ENCODE results near the gene CRYBG1. TPM values are rescaled to one million over a fixed set of nuclear protein-coding genes. Genes with fewer than 3 reads are reported as not detected.
"Not testable (repeated sequence)": the region's sequence is repeated elsewhere in the genome, so short reads cannot be mapped to it uniquely, and the experiment has no call there.

The CRYBG1 gene
- polyA plus RNA-seq, 2 of the 4 experiments (the other 2 are of a cell fraction) = 0.31 to 0.37 TPM

DNA sequence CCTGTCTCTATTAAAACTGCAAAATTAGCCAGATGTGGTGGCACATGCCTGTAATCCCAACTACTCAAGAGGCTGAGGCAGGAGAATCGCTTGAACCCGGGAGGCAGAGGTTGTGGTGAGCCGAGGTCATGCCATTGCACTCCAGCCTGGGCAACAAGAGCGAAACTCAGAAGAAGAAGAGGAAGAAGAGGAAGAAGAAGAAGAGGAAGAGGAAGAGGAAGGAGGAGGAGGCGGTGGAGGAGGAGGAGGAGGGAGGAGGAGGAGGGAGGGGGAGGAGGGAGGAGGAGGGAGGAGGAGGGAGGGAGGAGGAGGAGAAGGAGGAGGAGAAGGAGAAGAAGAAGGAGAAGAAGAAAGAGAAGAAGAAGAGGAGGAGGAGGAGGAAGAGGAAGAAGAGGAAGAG lies 228.4 kb downstream of the CRYBG1 start:
- POLR2A ChIA-PET; FAIRE-seq; H3K27ac ChIP-seq; H3K9me3 ChIP-seq; ATAC-seq; H3K4me2 ChIP-seq; H3K4me3 ChIP-seq; DNase-seq (ENCODE audit: low read depth in 1 of 2, low spot score in 1 of 2): not testable (repeated sequence)
- CTCF ChIA-PET = interaction anchor here (0.6 to 1.2 kb wide), 2 partner anchors 23 to 391 kb away, joined by 3 to 4 read pairs; no protein-coding TSS in a partner anchor
- H3K4me1 ChIP-seq = peaks cover 14% of the 10 kb centered on the region
- WGBS (ENCODE audit: missing lambda C conversion rate) = 75% methylated on average over 5 of the region's 5 CpGs

DNA sequence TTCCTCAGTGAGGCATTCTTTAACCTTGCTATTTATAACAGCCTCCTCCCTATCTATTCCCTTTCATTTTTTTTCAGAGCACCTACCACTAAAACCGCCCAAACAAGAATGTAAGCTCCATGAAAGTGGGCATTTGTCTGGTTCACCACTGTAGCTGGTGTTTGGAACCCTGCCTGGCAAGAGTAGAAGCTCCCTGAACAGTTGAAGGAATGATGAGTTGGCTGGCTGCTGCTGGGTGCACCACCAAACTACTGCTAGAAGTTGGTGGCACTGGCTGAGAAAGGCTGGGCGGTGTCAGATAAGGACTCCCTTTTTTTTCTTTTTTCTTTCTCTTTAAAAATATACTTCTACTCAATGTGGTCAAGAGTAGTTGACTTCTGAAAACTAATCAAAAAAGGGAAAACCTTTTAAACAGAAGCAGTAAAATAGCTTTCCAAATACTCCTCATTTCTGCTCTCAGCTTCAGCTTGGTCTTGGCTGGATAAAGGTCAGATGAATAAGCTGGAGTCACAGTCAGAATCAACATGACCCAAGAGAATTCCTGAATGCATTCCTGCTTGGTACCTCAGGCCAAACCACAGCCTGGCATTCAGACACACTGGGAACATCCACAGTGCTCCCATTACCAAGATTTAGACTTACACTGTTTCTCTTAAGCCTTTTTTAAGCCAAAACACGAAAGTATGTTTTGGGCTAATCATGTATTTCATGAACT lies 230.8 kb downstream of the CRYBG1 start:
- no peak overlapping the region for H3K4me3 ChIP-seq
- 86% methylated on average over 3 of the region's 3 CpGs for WGBS (ENCODE audit: missing lambda C conversion rate)
- H3K27ac ChIP-seq = peak overlapping the region; percentile 30 to 73; a peak in 5 of 6 replicates
- H3K4me2 ChIP-seq = peak overlapping the region; percentile 40
- no peaks in the 10 kb centered on the region for H3K9me3 ChIP-seq
- TF ChIP-seq ZFP36 (IDR thresholded peaks at IDR 0.05; ENCODE audit: borderline replicate concordance, partially characterized antibody) (no peak), MAZ (IDR thresholded peaks at IDR 0.05; ENCODE audit: borderline replicate concordance, low read depth, low read length) (no peak), JUNB (IDR thresholded peaks at IDR 0.05) (no peak), SMC3 (IDR thresholded peaks at IDR 0.05) (no peak), NPAS2 (CRISPR knock-in tag; IDR thresholded peaks at IDR 0.05; ENCODE audit: borderline replicate concordance) (no peak), HOXB13 (CRISPR knock-in tag; IDR thresholded peaks at IDR 0.05; ENCODE audit: low read depth) (no peak), CBX8 (IDR thresholded peaks at IDR 0.05) (no peak)
- TF ChIP-seq, protein P1, sequence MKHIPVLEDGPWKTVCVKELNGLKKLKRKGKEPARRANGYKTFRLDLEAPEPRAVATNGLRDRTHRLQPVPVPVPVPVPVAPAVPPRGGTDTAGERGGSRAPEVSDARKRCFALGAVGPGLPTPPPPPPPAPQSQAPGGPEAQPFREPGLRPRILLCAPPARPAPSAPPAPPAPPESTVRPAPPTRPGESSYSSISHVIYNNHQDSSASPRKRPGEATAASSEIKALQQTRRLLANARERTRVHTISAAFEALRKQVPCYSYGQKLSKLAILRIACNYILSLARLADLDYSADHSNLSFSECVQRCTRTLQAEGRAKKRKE (CRISPR knock-in tag; IDR thresholded peaks at IDR 0.05; ENCODE audit: low read depth) = no peak
- TF ChIP-seq, protein P2, sequence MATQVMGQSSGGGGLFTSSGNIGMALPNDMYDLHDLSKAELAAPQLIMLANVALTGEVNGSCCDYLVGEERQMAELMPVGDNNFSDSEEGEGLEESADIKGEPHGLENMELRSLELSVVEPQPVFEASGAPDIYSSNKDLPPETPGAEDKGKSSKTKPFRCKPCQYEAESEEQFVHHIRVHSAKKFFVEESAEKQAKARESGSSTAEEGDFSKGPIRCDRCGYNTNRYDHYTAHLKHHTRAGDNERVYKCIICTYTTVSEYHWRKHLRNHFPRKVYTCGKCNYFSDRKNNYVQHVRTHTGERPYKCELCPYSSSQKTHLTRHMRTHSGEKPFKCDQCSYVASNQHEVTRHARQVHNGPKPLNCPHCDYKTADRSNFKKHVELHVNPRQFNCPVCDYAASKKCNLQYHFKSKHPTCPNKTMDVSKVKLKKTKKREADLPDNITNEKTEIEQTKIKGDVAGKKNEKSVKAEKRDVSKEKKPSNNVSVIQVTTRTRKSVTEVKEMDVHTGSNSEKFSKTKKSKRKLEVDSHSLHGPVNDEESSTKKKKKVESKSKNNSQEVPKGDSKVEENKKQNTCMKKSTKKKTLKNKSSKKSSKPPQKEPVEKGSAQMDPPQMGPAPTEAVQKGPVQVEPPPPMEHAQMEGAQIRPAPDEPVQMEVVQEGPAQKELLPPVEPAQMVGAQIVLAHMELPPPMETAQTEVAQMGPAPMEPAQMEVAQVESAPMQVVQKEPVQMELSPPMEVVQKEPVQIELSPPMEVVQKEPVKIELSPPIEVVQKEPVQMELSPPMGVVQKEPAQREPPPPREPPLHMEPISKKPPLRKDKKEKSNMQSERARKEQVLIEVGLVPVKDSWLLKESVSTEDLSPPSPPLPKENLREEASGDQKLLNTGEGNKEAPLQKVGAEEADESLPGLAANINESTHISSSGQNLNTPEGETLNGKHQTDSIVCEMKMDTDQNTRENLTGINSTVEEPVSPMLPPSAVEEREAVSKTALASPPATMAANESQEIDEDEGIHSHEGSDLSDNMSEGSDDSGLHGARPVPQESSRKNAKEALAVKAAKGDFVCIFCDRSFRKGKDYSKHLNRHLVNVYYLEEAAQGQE (IDR thresholded peaks at IDR 0.05) = no peak
- TF ChIP-seq, protein P3, sequence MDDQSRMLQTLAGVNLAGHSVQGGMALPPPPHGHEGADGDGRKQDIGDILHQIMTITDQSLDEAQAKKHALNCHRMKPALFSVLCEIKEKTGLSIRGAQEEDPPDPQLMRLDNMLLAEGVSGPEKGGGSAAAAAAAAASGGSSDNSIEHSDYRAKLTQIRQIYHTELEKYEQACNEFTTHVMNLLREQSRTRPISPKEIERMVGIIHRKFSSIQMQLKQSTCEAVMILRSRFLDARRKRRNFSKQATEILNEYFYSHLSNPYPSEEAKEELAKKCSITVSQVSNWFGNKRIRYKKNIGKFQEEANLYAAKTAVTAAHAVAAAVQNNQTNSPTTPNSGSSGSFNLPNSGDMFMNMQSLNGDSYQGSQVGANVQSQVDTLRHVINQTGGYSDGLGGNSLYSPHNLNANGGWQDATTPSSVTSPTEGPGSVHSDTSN (IDR thresholded peaks at IDR 0.05) = no peak
- TF ChIP-seq, protein P4, sequence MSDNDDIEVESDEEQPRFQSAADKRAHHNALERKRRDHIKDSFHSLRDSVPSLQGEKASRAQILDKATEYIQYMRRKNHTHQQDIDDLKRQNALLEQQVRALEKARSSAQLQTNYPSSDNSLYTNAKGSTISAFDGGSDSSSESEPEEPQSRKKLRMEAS (IDR thresholded peaks at IDR 0.05) = no peak
- CTCF ChIA-PET = interaction anchor here (0.9 to 1.4 kb wide), 4 partner anchors 14 to 180 kb away, joined by 3 to 6 read pairs (median 3); no protein-coding TSS in a partner anchor
- peak; percentile 24 to 79; a peak in 3 of 6 replicates for ATAC-seq
- no peak for FAIRE-seq
- H3K4me1 ChIP-seq = peaks cover 14% of the 10 kb centered on the region
- POLR2A ChIA-PET = no interaction called here
- peak in 1 of 2 experiments; percentile 16 for DNase-seq (ENCODE audit: low read depth in 1 of 2, low spot score in 1 of 2)

DNA sequence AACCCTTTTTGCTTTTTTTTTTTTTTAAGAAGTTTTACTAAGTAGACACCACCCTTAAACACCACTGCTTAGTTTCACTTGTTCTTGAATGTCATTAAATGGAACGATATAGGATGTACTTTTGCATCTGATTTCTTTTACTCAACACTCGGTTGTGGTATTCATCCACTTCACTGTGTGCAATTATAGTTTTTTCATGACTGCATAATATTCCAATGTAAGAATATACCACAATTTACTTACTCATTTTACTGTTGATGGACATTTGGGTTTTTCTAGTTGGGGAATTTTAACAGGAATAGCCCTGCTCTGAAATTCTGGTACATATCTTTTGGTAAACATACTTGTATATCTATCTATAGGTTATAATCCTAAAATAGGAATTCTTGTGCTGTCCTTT lies 238.9 kb downstream of the CRYBG1 start:
- ChIA-PET CTCF (interaction anchor here (1.6 kb wide), 1 partner anchor 33 kb away, joined by 3 read pairs; no protein-coding TSS in a partner anchor), POLR2A (no interaction called here)
- Histone ChIP-seq H3K4me3 (no peak overlapping the region), H3K4me1 (no peaks in the 10 kb centered on the region), H3K9me3 (0 out of 3 replicates have a peak, but pooled peaks cover 2% of the 10 kb centered on the region), H3K27ac (no peak overlapping the region), H3K4me2 (no peak overlapping the region)
- 82% methylated on average over 2 of the region's 2 CpGs for WGBS (ENCODE audit: missing lambda C conversion rate)
- ATAC-seq = no peak
- no peak for DNase-seq (ENCODE audit: low read depth in 1 of 2, low spot score in 1 of 2)
- no peak for TF ChIP-seq NPAS2 (CRISPR knock-in tag; IDR thresholded peaks at IDR 0.05; ENCODE audit: borderline replicate concordance)
- TF ChIP-seq NFE2L2 (conservative IDR thresholded peaks at IDR 0.05; ENCODE audit: low read length) = no peak
- TF ChIP-seq EHF (CRISPR knock-in tag; IDR thresholded peaks at IDR 0.05) = no peak
- TF ChIP-seq, protein P1 (CRISPR knock-in tag; IDR thresholded peaks at IDR 0.05; ENCODE audit: low read depth) = no peak
- TF ChIP-seq CHD4 (IDR thresholded peaks at IDR 0.05; ENCODE audit: borderline replicate concordance) = no peak
- no peak for TF ChIP-seq FOSB (CRISPR knock-in tag; IDR thresholded peaks at IDR 0.05)
- TF ChIP-seq, protein P5, sequence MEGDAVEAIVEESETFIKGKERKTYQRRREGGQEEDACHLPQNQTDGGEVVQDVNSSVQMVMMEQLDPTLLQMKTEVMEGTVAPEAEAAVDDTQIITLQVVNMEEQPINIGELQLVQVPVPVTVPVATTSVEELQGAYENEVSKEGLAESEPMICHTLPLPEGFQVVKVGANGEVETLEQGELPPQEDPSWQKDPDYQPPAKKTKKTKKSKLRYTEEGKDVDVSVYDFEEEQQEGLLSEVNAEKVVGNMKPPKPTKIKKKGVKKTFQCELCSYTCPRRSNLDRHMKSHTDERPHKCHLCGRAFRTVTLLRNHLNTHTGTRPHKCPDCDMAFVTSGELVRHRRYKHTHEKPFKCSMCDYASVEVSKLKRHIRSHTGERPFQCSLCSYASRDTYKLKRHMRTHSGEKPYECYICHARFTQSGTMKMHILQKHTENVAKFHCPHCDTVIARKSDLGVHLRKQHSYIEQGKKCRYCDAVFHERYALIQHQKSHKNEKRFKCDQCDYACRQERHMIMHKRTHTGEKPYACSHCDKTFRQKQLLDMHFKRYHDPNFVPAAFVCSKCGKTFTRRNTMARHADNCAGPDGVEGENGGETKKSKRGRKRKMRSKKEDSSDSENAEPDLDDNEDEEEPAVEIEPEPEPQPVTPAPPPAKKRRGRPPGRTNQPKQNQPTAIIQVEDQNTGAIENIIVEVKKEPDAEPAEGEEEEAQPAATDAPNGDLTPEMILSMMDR (IDR thresholded peaks at IDR 0.05) = no peak
- TF ChIP-seq, protein P6, sequence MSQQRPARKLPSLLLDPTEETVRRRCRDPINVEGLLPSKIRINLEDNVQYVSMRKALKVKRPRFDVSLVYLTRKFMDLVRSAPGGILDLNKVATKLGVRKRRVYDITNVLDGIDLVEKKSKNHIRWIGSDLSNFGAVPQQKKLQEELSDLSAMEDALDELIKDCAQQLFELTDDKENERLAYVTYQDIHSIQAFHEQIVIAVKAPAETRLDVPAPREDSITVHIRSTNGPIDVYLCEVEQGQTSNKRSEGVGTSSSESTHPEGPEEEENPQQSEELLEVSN (IDR thresholded peaks at IDR 0.05; ENCODE audit: borderline replicate concordance, low read depth) = no peak
- no peak for FAIRE-seq

All from A549 (cell line).